Stomach (tissue), 9 donors: Measurements from ENCODE around the gene ZNHIT3. TPM values are rescaled to one million over a fixed set of nuclear protein-coding genes. Genes with fewer than 3 reads are reported as not detected.
"Not testable (repeated sequence)": the region's sequence is repeated elsewhere in the genome, so short reads cannot be mapped to it uniquely, and the experiment has no call there.

Experiments
- DNase-seq, 2 donors: peaks; one replicate each; pipeline versions ENCODE4 v3.0.0 to v3.0.0-alpha.2; 2013 to 2019
- H3K27ac ChIP-seq, 5 donors: fragments of 200-600 bp in 4 of 5; sonication (generic) in 4 of 5; one replicate each; pipeline ENCODE4 v1.5.1; 2013 to 2019; ENCODE audit warnings: mild to moderate bottlenecking in 1 of 5, moderate library complexity in 1 of 5
- H3K27me3 ChIP-seq, 3 donors: fragments of 200-600 bp; sonication (generic); one replicate each; pipeline ENCODE4 v1.5.1; 2017 to 2019; ENCODE audit warnings: mixed run types in 1 of 3
- H3K36me3 ChIP-seq, 4 donors: fragments of 200-600 bp; sonication (generic); 1 replicate in 3 of 4; 2 replicates in 1 of 4; pipeline ENCODE4 v1.5.1; 2016 to 2019
- H3K4me1 ChIP-seq, 4 donors: fragments of 200-600 bp; sonication (generic); one replicate each; pipeline ENCODE4 v1.5.1; 2016 to 2019
- H3K4me3 ChIP-seq, 4 donors: fragments of 200-600 bp; sonication (generic) in 3 of 4; one replicate each; pipeline ENCODE4 v1.5.1; 2016 to 2019; ENCODE audit warnings: mild to moderate bottlenecking in 1 of 4
- H3K9me3 ChIP-seq, 4 donors: fragments of 200-600 bp; sonication (generic); one replicate each; pipeline ENCODE4 v1.5.1; 2016 to 2019
- CTCF ChIP-seq, 7 experiments: fragments of 450-650 bp in 4 of 7; fragments of 200-600 bp in 3 of 7; sonication (generic) in 3 of 7; IDR thresholded peaks; one replicate each; pipeline ENCODE4 v1.5.1; 2016 to 2019; ENCODE audit warnings: antibody characterized with exemption in 7 of 7, control low read depth in 2 of 7, mild to moderate bottlenecking in 1 of 7
- EP300 ChIP-seq: sonication (generic); formaldehyde crosslinking; IDR thresholded peaks from one replicate; pipeline ENCODE4 v1.6.1; 2017; ENCODE audit warnings: antibody characterized with exemption
- POLR2A ChIP-seq, 4 donors: fragments of 450-650 bp; IDR thresholded peaks; one replicate each; pipeline ENCODE4 v1.6.1; 2016; ENCODE audit warnings: antibody characterized with exemption in 4 of 4, control low read depth in 2 of 4, mild to moderate bottlenecking in 1 of 4, moderate library complexity in 1 of 4
- POLR2AphosphoS5 ChIP-seq, 3 donors: sonication (generic); formaldehyde crosslinking; IDR thresholded peaks; one replicate each; pipeline ENCODE4 v1.6.1; 2016; ENCODE audit warnings: antibody characterized with exemption in 3 of 3
- WGBS, 5 donors: extraction: QIAGEN DNeasy Blood & Tissue Kit in 3 of 5; methylation state at CpG; one replicate each; pipeline versions ENCODE4 v1.1.5 to v1.1.7; 2013 to 2018; 5-methylcytosine and 5-hydroxymethylcytosine counted together
- intact Hi-C: fragments of 100-400 bp; cut with DNase I; formaldehyde crosslinking; loops from one replicate; pipeline ENCODE4 v1.15.1; 2023; ENCODE audit warnings: low total_unique reads
- polyA plus RNA-seq, 3 donors: library from polyadenylated mRNA; stranded (reverse); fragments of 200-250 nt; gene quantifications; one replicate each; pipeline ENCODE4 v1.2.3, GENCODE V29; 2013
- total RNA-seq, 5 donors: library from RNA; depleted of rRNA; stranded (reverse); fragments of >200 nt; gene quantifications; one replicate each; pipeline versions ENCODE4 v1.1.0 to v1.2.3, GENCODE V29; 2014 to 2016
- donor health status: healthy with polysubstance abuse.
- donor health status: Bipolar disorder and iron deficiency.
- donor health status: healthy.

The ZNHIT3 gene
- total and polyA plus RNA-seq, 8 donors = 0.87 to 86.2 (median 31.9) TPM

GRCh38 chr17:36505171-36505570 is 18.7 kb downstream of the ZNHIT3 start:
- Histone ChIP-seq H3K27me3 (no peaks in the 10 kb centered on the region), H3K36me3 (peaks cover 37 to 100% (median 96%) of the 10 kb centered on the region in 4 donors), H3K4me1 (no peaks in the 10 kb centered on the region), H3K9me3 (no peaks in the 10 kb centered on the region), H3K4me3 (no peak overlapping the region), H3K27ac (no peak overlapping the region)
- DNase-seq = no peak
- intact Hi-C loops = no loop called here
- 91 to 99% (median 96%) methylated on average over 8 of the region's 8 CpGs for WGBS, 5 donors
- TF ChIP-seq EP300 (no peak), POLR2A (IDR thresholded peaks at IDR 0.05) (no peak), POLR2AphosphoS5 (IDR thresholded peaks at IDR 0.05) (no peak)

- Histone ChIP-seq H3K4me1 (no peaks in the 10 kb centered on the region), H3K9me3 (no peaks in the 10 kb centered on the region), H3K27ac (no peak overlapping the region), H3K27me3 (no peaks in the 10 kb centered on the region), H3K4me3 (no peak overlapping the region), H3K36me3 (peaks cover 37 to 100% (median 96%) of the 10 kb centered on the region in 4 donors)
- TF ChIP-seq POLR2AphosphoS5 (IDR thresholded peaks at IDR 0.05) (no peak), EP300 (no peak), CTCF (IDR thresholded peaks at IDR 0.05) (no peak), POLR2A (IDR thresholded peaks at IDR 0.05) (no peak)
- DNase-seq = no peak
- WGBS, 5 donors = 83 to 87% (median 83%) methylated on average over 6 of the region's 6 CpGs
- intact Hi-C loops = no loop called here
Measured at GRCh38 chr17:36506249-36506826, 19.9 kb downstream of the ZNHIT3 start.

GRCh38 chr17:36506831-36507230 is 20.4 kb downstream of the ZNHIT3 start:
- intact Hi-C loops = no loop called here
- no peak for TF ChIP-seq EP300
- no peak for TF ChIP-seq POLR2A (IDR thresholded peaks at IDR 0.05)
- TF ChIP-seq CTCF (IDR thresholded peaks at IDR 0.05) = no peak
- no peak for TF ChIP-seq POLR2AphosphoS5 (IDR thresholded peaks at IDR 0.05)
- no peak overlapping the region for H3K4me3 ChIP-seq
- no peaks in the 10 kb centered on the region for H3K4me1 ChIP-seq
- H3K9me3 ChIP-seq = no peaks in the 10 kb centered on the region
- DNase-seq = no peak
- no peak overlapping the region for H3K27ac ChIP-seq
- 92 to 98% (median 94%) methylated on average over 9 to 11 of the region's 11 CpGs for WGBS, 5 donors
- H3K27me3 ChIP-seq = no peaks in the 10 kb centered on the region
- peaks cover 39 to 100% (median 97%) of the 10 kb centered on the region in 4 donors for H3K36me3 ChIP-seq

GRCh38 chr17:36507266-36507665 is 20.8 kb downstream of the ZNHIT3 start:
- Histone ChIP-seq H3K27me3 (no peaks in the 10 kb centered on the region), H3K27ac (no peak overlapping the region), H3K4me1 (no peaks in the 10 kb centered on the region), H3K36me3 (peaks cover 39 to 98% (median 93%) of the 10 kb centered on the region in 4 donors), H3K9me3 (no peaks in the 10 kb centered on the region), H3K4me3 (no peak overlapping the region)
- whole genome bisulfite sequencing, 5 donors = 87 to 98% (median 93%) methylated on average over 6 of the region's 6 CpGs
- DNase-seq = no peak
- intact Hi-C loops = no loop called here
- TF ChIP-seq CTCF (IDR thresholded peaks at IDR 0.05) = no peak
- no peak for TF ChIP-seq EP300
- no peak for TF ChIP-seq POLR2A (IDR thresholded peaks at IDR 0.05)
- no peak for TF ChIP-seq POLR2AphosphoS5 (IDR thresholded peaks at IDR 0.05)

GRCh38 chr17:36508439-36508838 is 22.0 kb downstream of the ZNHIT3 start:
- H3K9me3 ChIP-seq, H3K4me1 ChIP-seq, H3K27ac ChIP-seq, DNase-seq, intact Hi-C loops, H3K4me3 ChIP-seq, H3K27me3 ChIP-seq: not testable (repeated sequence)
- WGBS, 5 donors = 93 to 100% (median 98%) methylated on average over 2 of the region's 2 CpGs
- H3K36me3 ChIP-seq = peaks cover 35 to 98% (median 93%) of the 10 kb centered on the region in 4 donors
